ENCODE measurements around the gene FAM20C.
"Not testable (repeated sequence)": the region's sequence is repeated elsewhere in the genome, so short reads cannot be mapped to it uniquely, and the experiment has no call there.

GRCh38 chr7:297141-297540, 104.8 kb downstream of the FAM20C start:
- not testable (repeated sequence) for TF ChIP-seq CTCF (conservative IDR thresholded peaks at IDR 0.05 in 1 of 2, IDR thresholded peaks at IDR 0.05 in 1 of 2; ENCODE audit: extremely low read depth in 1 of 2, insufficient read depth in 1 of 2, low read depth in 1 of 2, low read length in 2 of 2); EZH2 (IDR thresholded peaks at IDR 0.05; ENCODE audit: borderline replicate concordance, low read length)

All from mammary epithelial cell (primary cell).